Stimulated activated CD4-positive, alpha-beta T cell treated with anti-CD3 and anti-CD28 coated beads, TNF-alpha, amount 100 ng/mL, for 48 hours (primary cell): ENCODE data around the gene STRA8.
A peak's percentile ranks its signal among the peaks of the same experiment; 100 is the strongest.

Experiments used
- DNase-seq, 3 donors: peaks; one replicate each; pipeline ENCODE4 v3.0.0-alpha.2; 2020; ENCODE audit warnings: low read depth in 3 of 3

Gene STRA8

GRCh38 chr7:135265637-135266036 lies 32.0 kb downstream of the STRA8 start:
- no peak for DNase-seq

- DNase-seq: no peak
Measured at GRCh38 chr7:135269921-135270320, 36.3 kb downstream of the STRA8 start.

GRCh38 chr7:135270577-135271254 lies 37.1 kb downstream of the STRA8 start:
- DNase-seq: no peak

- no peak for DNase-seq
Measured at GRCh38 chr7:135271255-135271615, 37.6 kb downstream of the STRA8 start.

- DNase-seq: no peak
Measured at GRCh38 chr7:135272303-135272702, 38.7 kb downstream of the STRA8 start.

GRCh38 chr7:135273581-135273980 lies 39.9 kb downstream of the STRA8 start:
- no peak for DNase-seq

GRCh38 chr7:135274495-135275268 lies 41.0 kb downstream of the STRA8 start:
- peak; percentile 54 to 66 (median 65) for DNase-seq

GRCh38 chr7:135275971-135276580 lies 42.4 kb downstream of the STRA8 start:
- DNase-seq: no peak

GRCh38 chr7:135277161-135277560 lies 43.5 kb downstream of the STRA8 start:
- DNase-seq: no peak

GRCh38 chr7:135281363-135281949 lies 47.8 kb downstream of the STRA8 start:
- peak; percentile 58 to 83 (median 69) for DNase-seq

- DNase-seq: no peak
Measured at GRCh38 chr7:135282561-135283254, 49.1 kb downstream of the STRA8 start.

GRCh38 chr7:135283959-135284638 lies 50.5 kb downstream of the STRA8 start:
- no peak for DNase-seq

- DNase-seq: no peak
Measured at GRCh38 chr7:135285547-135286233, 52.1 kb downstream of the STRA8 start.

- no peak for DNase-seq
Measured at GRCh38 chr7:135286876-135287275, 53.2 kb downstream of the STRA8 start.

- DNase-seq: no peak
Measured at GRCh38 chr7:135290594-135290993, 57.0 kb downstream of the STRA8 start.

- no peak for DNase-seq
Measured at GRCh38 chr7:135291809-135292253, 58.2 kb downstream of the STRA8 start.

GRCh38 chr7:135299235-135299634 lies 65.6 kb downstream of the STRA8 start:
- DNase-seq: no peak

- DNase-seq: no peak
Measured at GRCh38 chr7:135300913-135301765, 67.5 kb downstream of the STRA8 start.
